Left ventricle myocardium inferior (tissue), 1 donor: Measurements from ENCODE around the gene TJP1. TPM values are rescaled to one million over a fixed set of nuclear protein-coding genes. Genes with fewer than 3 reads are reported as not detected.

Experiments used
- DNase-seq: peaks from one replicate; pipeline ENCODE4 v3.0.0-alpha.2; 2020
- H3K27ac ChIP-seq: fragments of 200-600 bp; replicated peaks from 2 replicates; pipeline ENCODE4 v1.8.0; 2021
- H3K27me3 ChIP-seq: fragments of 200-600 bp; 2 replicates; pipeline ENCODE4 v1.8.0; 2021; ENCODE audit warnings: low read depth
- H3K36me3 ChIP-seq: fragments of 200-600 bp; 2 replicates; pipeline ENCODE4 v1.8.0; 2021
- H3K4me1 ChIP-seq: fragments of 200-600 bp; 2 replicates; pipeline ENCODE4 v1.8.0; 2021
- H3K4me3 ChIP-seq: fragments of 200-600 bp; 2 replicates; pipeline ENCODE4 v1.8.0; 2021; ENCODE audit warnings: mild to moderate bottlenecking, moderate library complexity
- H3K9me3 ChIP-seq: fragments of 200-600 bp; replicated peaks from 2 replicates; pipeline ENCODE4 v1.8.0; 2021
- CTCF ChIP-seq: fragments of 200-600 bp; IDR thresholded peaks from 2 replicates; pipeline ENCODE4 v1.8.0; 2021; ENCODE audit warnings: antibody characterized with exemption, mild to moderate bottlenecking, borderline replicate concordance
- intact Hi-C: fragments of 100-400 bp; cut with micrococcal nuclease; formaldehyde crosslinking; loops from one replicate; pipeline ENCODE4 v1.11.0; 2022
- long read RNA-seq: library from polyadenylated mRNA; unstranded; transcript quantifications from one replicate; pipeline ENCODE4 v2.0.0, GENCODE V29; 2021
- total RNA-seq: library from RNA; stranded (reverse); fragmentation: NEBNext Ultra II Directional; extraction: Animal tissue kit (Norgen Biotek cat#: 25700); gene quantifications from one replicate; pipeline ENCODE4 v1.2.1, GENCODE V29; 2021
- donor health status: DM: no; HTN: yes; CAD: no; lungs with severe emphysema.

The TJP1 gene
- 108 TPM for total RNA-seq
- long read RNA-seq, full-length matches to known transcripts = 3 of 24 reads
- long read RNA-seq, partial matches to known transcripts = 17 of 24 reads
- long read RNA-seq, other reads (novel, unspliced or antisense) = 4 of 24 reads

DNA sequence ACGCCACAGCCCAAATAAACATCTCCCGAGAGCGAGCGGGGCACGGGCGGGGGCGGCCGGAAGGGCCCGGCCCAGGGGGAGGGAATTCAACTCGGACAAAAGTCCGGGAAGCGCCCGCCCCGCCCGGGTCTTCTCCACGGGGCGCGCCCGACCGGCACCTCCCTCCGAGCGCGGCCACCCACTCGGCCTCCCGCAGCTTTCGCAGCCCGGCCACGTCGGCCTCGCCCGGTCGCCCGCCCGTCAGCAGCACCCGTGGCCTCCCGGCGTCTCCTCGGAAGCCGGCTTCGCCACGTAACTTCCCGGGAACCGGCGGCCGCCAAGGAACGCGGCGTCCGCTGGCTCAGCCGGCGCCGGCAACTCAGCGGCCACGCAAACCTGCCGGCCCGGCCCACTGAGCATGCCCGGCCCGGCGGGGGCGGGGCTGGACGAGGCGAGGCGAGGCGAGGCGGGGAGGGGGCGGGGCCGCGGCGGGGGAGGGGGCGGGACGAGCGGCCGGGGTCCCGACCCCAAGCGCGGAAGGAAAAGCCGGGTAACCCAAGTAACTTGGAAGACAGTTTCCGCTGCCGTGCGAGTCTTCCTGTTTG lies at the start of gene TJP1:
Gene TJP1, minus strand, starts transcription at position 369 of the 584 bp plus-strand sequence. CDS start 440 bp downstream, outside the sequence.
- peak within 1 kb of the TSS; percentile 78 for H3K4me3 ChIP-seq
- no peaks in the 10 kb centered on the region for H3K27me3 ChIP-seq
- DNase-seq = peak; percentile 82
- H3K4me1 ChIP-seq = peaks cover 54% of the 10 kb centered on the region
- peak within 1 kb of the TSS; percentile 99 for H3K27ac ChIP-seq
- intact Hi-C loops = loop anchor here (5.0 to 10.0 kb wide), 2 partner anchors 63 to 105 kb away; no protein-coding TSS in a partner anchor
- H3K9me3 ChIP-seq = no peaks in the 10 kb centered on the region
- no peak for TF ChIP-seq CTCF
- H3K36me3 ChIP-seq = no peaks in the 10 kb centered on the region

- H3K36me3 ChIP-seq = no peaks in the 10 kb centered on the region
- TF ChIP-seq CTCF = no peak
- no peaks in the 10 kb centered on the region for H3K27me3 ChIP-seq
- intact Hi-C loops = no loop called here
- peak overlapping the region; percentile 29 for H3K4me3 ChIP-seq
- H3K4me1 ChIP-seq = peaks cover 63% of the 10 kb centered on the region
- peak overlapping the region; percentile 82 for H3K27ac ChIP-seq
- peak; percentile 65 for DNase-seq
- H3K9me3 ChIP-seq = no peaks in the 10 kb centered on the region
These were observed 49.1 kb upstream of the TJP1 start for GRCh38 chr15:29871401-29871800.

GRCh38 chr15:29870495-29871151 lies 48.4 kb upstream of the TJP1 start:
- peaks cover 70% of the 10 kb centered on the region for H3K4me1 ChIP-seq
- DNase-seq = peak; percentile 62
- H3K9me3 ChIP-seq = no peaks in the 10 kb centered on the region
- intact Hi-C loops = no loop called here
- TF ChIP-seq CTCF = no peak
- peak overlapping the region; percentile 82 for H3K27ac ChIP-seq
- H3K27me3 ChIP-seq = no peaks in the 10 kb centered on the region
- peak overlapping the region; percentile 29 for H3K4me3 ChIP-seq
- no peaks in the 10 kb centered on the region for H3K36me3 ChIP-seq

DNA sequence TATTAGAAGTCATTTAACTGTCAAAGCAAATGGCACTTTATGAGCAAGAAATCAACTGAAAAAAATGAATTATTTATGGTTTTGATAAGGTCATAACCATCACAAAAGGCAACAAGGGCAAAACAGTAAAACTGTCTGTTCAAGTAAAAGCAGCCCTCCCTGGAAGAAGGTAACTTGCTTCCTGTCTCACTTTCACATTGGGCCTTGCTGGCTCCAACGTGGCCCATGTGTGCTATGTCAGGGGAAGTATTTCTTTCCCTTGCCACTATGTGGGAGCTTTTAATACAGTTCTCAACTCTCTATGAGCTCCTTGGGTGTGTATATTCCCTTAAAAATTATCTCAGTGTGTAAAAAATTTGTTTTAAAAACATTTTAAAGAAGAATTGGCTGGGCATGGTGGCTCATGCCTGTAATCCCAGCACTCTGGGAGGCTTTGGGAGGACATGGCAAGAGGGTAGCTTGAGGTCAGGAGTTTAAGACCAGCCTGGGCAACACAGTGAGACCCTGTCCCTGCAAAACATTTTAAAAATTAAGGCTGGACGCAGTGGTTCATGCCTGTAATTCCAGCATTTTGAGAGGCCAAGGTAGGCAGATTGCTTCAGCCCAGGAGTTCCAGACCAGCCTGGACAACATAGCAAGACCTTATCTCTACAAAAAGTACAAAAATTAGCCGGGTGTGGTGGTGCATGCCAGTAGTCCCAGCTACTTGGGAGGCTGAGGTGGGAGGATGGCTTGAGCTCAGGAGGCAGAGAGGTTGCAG lies 45.2 kb upstream of the TJP1 start:
- no peaks in the 10 kb centered on the region for H3K9me3 ChIP-seq
- H3K4me1 ChIP-seq = peaks cover 71% of the 10 kb centered on the region
- H3K36me3 ChIP-seq = no peaks in the 10 kb centered on the region
- no peak overlapping the region for H3K4me3 ChIP-seq
- peak overlapping the region; percentile 34 for H3K27ac ChIP-seq
- no peaks in the 10 kb centered on the region for H3K27me3 ChIP-seq
- intact Hi-C loops = no loop called here
- no peak for TF ChIP-seq CTCF
- DNase-seq = no peak

- no peak overlapping the region for H3K27ac ChIP-seq
- no peaks in the 10 kb centered on the region for H3K9me3 ChIP-seq
- intact Hi-C loops = no loop called here
- peaks cover 67% of the 10 kb centered on the region for H3K4me1 ChIP-seq
- no peak overlapping the region for H3K4me3 ChIP-seq
- no peak for DNase-seq
- no peaks in the 10 kb centered on the region for H3K27me3 ChIP-seq
- H3K36me3 ChIP-seq = no peaks in the 10 kb centered on the region
- no peak for TF ChIP-seq CTCF
These were observed 44.1 kb upstream of the TJP1 start for GRCh38 chr15:29866337-29866736.
